IPS DF 6.9 (cell line): ENCODE data around the gene AREL1.

Experiments used
- DNase-seq: peaks from one replicate; pipeline ENCODE4 v3.0.0-alpha.2; 2013; ENCODE audit warnings: low read depth, low spot score
- H3K27ac ChIP-seq: one replicate; pipeline ENCODE4 v1.5.1; 2013; ENCODE audit warnings: low read length, control low read depth
- H3K27me3 ChIP-seq: 2 replicates; pipeline ENCODE4 v1.6.1; 2013; ENCODE audit warnings: mild to moderate bottlenecking, low read length; ENCODE audit not compliant: control insufficient read depth, insufficient read depth
- H3K36me3 ChIP-seq: 2 replicates; pipeline ENCODE4 v1.6.1; 2013; ENCODE audit warnings: low read length; ENCODE audit not compliant: control insufficient read depth, insufficient read depth
- H3K4me1 ChIP-seq: 2 replicates; pipeline ENCODE4 v1.6.1; 2013; ENCODE audit warnings: low read length; ENCODE audit not compliant: control insufficient read depth, insufficient read depth
- H3K4me3 ChIP-seq: 2 replicates; pipeline ENCODE4 v1.5.1; 2013; ENCODE audit warnings: mild to moderate bottlenecking, low read length
- H3K9me3 ChIP-seq: 2 replicates; pipeline ENCODE4 v1.6.1; 2013; ENCODE audit warnings: low read length, inconsistent platforms; ENCODE audit not compliant: control insufficient read depth, insufficient read depth
- WGBS: extraction: QIAGEN DNeasy Blood & Tissue Kit; methylation state at CpG from one replicate; pipeline ENCODE4 v1.1.7; 2013; ENCODE audit warnings: mixed read lengths, missing lambda C conversion rate; ENCODE audit not compliant: insufficient read length, insufficient coverage; 5-methylcytosine and 5-hydroxymethylcytosine counted together

AREL1 gene

DNA sequence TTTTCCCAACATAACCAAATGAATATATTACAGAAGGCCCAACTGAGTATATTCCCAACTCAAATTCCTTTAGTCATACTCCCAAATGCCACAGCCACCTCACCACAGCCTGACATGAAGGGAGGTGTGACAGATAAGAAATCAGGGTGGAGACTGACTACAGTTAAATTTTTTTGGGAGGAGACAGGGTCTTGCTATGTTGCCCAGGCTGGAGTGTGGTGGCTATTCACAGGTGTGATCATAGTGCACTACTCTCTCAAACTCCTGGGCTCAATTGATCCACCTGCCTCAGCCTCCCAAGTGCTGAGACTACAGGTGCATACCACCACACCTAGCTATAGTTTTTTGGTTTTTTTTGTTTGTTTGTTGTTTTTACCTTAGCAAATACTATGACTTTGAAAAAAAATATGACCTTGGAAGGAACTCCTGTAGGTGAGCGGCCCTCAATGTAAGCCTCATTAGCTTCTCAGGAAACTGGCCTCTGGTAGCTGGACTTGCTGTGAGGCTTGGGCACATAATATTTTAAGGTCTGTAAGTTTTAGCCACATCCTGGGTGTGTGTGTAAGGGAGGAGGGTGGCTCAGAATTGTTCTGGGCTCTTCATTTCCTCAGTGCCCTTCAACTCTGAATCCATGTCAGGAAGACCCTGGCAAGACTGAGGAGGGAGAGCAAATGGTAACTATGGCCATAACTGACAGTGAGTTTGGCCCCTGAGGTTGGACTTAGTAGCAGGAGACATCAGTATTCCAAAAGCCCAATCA lies 61.8 kb downstream of the AREL1 start:
- DNase-seq = no peak
- WGBS = no CpG with 5 or more reads among the region's 1 CpG
- no peak overlapping the region for H3K4me3 ChIP-seq
- no peaks in the 10 kb centered on the region for H3K36me3 ChIP-seq
- H3K27ac ChIP-seq = no peak overlapping the region
- H3K9me3 ChIP-seq = no peaks in the 10 kb centered on the region
- no peaks in the 10 kb centered on the region for H3K27me3 ChIP-seq
- no peaks in the 10 kb centered on the region for H3K4me1 ChIP-seq

DNA sequence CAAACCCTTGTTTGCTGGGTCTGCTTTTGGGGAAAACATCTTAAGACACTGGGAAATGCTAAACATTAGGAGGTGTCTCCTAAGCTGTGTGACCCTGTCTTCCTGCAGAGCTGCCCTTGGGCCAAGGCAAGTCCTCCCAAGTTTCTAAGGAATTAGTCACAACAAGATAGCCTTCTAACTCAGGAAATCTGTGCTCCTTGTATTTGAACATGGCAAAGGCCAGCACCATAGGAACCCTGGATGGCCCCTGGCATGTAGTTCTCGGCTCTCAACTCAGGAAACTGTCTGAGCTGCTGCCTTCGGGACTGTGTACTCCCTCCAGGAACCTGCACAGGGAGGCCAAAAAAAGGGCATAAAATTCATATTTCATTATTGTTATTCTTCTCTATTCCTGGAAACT lies 63.2 kb downstream of the AREL1 start:
- H3K27me3 ChIP-seq = no peaks in the 10 kb centered on the region
- H3K36me3 ChIP-seq = no peaks in the 10 kb centered on the region
- no peak for DNase-seq
- no peaks in the 10 kb centered on the region for H3K4me1 ChIP-seq
- no peak overlapping the region for H3K4me3 ChIP-seq
- H3K9me3 ChIP-seq = no peaks in the 10 kb centered on the region
- H3K27ac ChIP-seq = no peak overlapping the region
- no CpG with 5 or more reads among the region's 2 CpGs for WGBS

DNA sequence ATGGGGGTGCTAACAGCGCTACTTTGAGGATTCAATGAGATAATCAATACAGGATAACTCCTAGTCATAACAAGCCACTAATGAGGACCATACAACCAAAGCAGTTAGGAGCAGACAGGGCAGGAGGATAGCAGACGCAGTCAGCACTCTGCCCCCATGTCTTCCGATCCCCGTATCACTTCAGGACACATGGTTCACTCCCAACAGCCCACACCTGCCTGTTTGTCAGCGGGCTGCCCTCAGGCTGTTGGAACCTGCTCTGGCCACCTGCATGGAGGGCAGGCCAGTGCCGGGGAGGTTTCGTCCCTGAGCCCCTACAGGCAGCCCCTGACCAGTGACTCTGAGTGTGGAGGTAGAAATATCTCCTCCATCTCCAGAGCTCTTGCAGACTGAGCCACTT lies 63.7 kb downstream of the AREL1 start:
- no peak overlapping the region for H3K4me3 ChIP-seq
- H3K27me3 ChIP-seq = no peaks in the 10 kb centered on the region
- no peak overlapping the region for H3K27ac ChIP-seq
- H3K36me3 ChIP-seq = no peaks in the 10 kb centered on the region
- no peaks in the 10 kb centered on the region for H3K9me3 ChIP-seq
- H3K4me1 ChIP-seq = no peaks in the 10 kb centered on the region
- WGBS = no CpG with 5 or more reads among the region's 7 CpGs
- DNase-seq = no peak

DNA sequence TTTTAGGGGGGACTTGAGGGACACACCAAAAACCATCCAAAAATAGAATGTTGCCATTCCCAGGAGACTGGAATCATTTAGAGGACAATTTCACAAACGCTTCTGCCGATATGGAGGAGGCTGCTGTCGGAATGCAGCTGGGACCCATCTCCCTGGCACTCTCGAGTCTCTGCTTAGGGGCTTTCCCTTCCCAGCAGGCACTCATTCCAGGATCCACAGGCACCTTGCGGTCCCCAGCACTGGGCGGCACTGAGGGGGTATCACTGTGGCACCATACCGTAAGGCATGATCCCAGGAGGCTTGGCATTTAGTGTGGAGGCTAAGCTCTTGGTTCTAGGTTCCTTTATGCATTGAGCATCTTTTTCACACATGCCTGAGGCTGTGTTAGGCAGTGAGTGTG lies 64.3 kb downstream of the AREL1 start:
- no peaks in the 10 kb centered on the region for H3K9me3 ChIP-seq
- no peaks in the 10 kb centered on the region for H3K27me3 ChIP-seq
- WGBS = no CpG with 5 or more reads among the region's 7 CpGs
- DNase-seq = no peak
- H3K4me3 ChIP-seq = no peak overlapping the region
- no peaks in the 10 kb centered on the region for H3K4me1 ChIP-seq
- no peaks in the 10 kb centered on the region for H3K36me3 ChIP-seq
- H3K27ac ChIP-seq = no peak overlapping the region

DNA sequence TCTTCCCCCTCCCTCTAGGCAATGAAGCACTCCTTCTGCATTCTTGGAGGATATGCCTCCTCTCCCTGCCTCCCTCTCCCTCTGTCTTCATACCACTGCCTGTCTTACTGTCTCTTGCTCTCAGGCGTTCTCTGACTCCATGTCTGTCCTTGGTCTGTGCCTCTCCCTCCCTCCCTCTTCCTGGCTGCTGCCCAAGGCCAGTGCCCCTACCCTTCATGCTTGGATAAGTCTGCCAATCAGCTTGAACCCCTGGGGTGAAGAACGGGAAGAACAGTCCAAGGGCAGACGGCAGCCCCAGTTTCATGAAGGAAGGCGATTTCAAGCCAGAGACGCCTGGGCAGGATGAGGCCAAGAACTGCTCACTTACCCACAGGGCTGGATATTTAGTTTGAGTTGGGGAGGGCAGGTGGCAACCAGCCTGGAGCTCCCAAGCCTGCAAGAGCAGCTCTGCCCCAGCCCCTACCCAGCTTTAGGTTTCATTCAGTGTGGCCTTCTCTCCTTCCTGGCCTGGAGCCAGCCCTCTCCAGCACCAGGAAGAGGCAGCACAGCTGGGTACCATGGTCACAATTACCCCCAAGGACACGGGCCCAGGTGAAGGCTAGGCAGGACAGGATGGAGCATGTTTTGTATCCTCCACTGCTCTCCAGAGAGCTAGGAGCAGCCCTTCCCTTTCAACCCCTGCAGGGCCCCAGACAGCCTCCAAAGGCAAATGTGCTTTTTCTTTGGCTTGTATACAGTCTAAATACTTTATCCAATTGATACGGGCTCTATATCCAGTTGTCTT lies 65.0 kb downstream of the AREL1 start:
- no peak overlapping the region for H3K27ac ChIP-seq

DNA sequence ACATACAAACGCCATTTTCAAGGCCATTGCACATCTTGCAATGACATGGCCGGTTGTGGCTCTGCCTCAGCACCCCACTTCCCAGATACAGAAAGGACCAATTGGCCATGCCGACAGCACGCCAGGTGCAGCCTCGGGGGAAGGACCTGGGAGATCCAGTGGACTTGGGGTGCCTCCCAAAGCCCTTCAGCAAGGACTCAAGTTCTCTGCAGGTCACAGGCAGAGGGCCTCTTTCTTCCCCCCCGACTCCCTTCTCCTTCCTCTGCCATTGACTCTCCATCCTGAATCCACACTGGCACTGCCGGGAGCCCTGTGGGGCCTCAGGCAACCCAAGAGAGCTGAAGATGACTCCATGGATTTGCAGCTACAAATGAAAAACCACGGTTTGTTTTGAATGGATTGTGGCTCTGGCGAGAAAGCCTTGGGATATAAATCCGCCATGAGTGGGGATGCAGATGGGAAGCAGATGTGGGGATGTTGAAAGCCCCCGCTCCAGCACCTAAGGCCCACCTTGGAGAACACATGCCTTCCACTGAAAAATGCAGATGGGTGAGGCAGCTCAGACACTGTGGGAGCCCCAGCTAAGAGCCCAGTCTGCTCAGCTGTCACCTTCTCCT lies 65.7 kb downstream of the AREL1 start:
- H3K27me3 ChIP-seq = no peaks in the 10 kb centered on the region
- no peak overlapping the region for H3K4me3 ChIP-seq
- no peaks in the 10 kb centered on the region for H3K4me1 ChIP-seq
- no peaks in the 10 kb centered on the region for H3K36me3 ChIP-seq
- no peaks in the 10 kb centered on the region for H3K9me3 ChIP-seq
- no peak overlapping the region for H3K27ac ChIP-seq
- no peak for DNase-seq
- WGBS = no CpG with 5 or more reads among the region's 11 CpGs

More for the DNA sequence above, 65.0 kb downstream of the AREL1 start:
- no CpG with 5 or more reads among the region's 7 CpGs for WGBS
- Histone ChIP-seq H3K9me3 (no peaks in the 10 kb centered on the region), H3K36me3 (no peaks in the 10 kb centered on the region), H3K4me3 (no peak overlapping the region), H3K27me3 (no peaks in the 10 kb centered on the region), H3K4me1 (no peaks in the 10 kb centered on the region)
- DNase-seq = no peak

DNA sequence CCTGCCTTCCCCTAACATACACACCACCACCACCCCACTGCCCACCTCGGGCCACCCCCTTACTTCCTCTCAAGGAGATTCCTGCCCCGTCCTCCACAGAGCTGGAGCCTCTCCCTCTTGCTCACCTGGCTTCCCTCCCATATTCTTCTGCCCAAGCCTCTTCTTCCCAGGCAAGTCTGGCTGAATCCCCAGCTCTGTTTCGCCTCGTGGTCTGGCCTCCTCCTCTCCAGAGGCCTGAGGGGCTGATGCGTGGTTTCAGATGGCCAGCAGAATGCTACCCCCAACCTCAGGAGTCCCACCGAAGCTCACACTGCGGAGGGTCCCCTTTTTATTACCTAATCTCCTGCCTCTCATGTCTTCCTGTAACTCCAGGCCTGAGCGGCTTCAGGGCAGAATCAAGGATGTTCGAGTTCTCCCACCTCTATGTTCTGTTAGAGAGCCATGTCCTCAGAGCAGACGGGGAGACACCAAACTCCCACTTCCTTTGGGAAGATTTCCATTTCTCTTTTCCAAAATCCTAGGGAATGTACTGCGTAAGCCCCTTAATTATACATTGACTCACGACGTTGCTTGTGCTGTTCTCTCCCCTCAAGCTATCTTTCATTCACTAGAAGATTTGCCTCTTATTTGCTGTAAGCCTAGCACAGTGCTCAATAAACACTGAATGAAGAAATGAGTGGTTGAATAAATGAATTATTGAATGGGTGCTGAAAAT lies 67.0 kb downstream of the AREL1 start:
- no peak for DNase-seq
- Histone ChIP-seq H3K27me3 (no peaks in the 10 kb centered on the region), H3K36me3 (no peaks in the 10 kb centered on the region), H3K4me1 (no peaks in the 10 kb centered on the region), H3K27ac (no peak overlapping the region), H3K9me3 (no peaks in the 10 kb centered on the region), H3K4me3 (no peak overlapping the region)
- WGBS = no CpG with 5 or more reads among the region's 13 CpGs

DNA sequence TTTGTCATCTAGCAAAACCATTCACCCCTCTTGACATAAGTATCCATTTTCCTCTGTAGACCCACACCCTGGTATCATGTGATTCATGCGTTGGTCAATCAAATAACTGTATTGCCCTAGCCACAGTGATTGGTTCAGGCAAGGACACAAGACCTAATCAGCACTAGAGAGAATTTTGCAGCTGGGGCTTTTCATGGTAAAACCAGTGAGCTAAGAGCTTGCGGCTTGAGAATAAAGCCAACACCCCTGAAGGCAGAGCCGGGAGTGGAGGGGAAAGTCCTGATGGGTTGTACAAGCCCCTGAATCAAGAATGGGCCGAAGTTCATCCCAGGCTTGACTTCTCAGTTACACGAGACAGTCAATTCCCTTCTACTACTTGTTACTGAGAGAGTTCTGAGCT lies 67.6 kb downstream of the AREL1 start:
- H3K4me1 ChIP-seq = no peaks in the 10 kb centered on the region
- no peaks in the 10 kb centered on the region for H3K9me3 ChIP-seq
- no peak overlapping the region for H3K27ac ChIP-seq
- H3K36me3 ChIP-seq = no peaks in the 10 kb centered on the region
- no peak for DNase-seq
- WGBS = no CpG with 5 or more reads among the region's 5 CpGs
- no peaks in the 10 kb centered on the region for H3K27me3 ChIP-seq
- no peak overlapping the region for H3K4me3 ChIP-seq

DNA sequence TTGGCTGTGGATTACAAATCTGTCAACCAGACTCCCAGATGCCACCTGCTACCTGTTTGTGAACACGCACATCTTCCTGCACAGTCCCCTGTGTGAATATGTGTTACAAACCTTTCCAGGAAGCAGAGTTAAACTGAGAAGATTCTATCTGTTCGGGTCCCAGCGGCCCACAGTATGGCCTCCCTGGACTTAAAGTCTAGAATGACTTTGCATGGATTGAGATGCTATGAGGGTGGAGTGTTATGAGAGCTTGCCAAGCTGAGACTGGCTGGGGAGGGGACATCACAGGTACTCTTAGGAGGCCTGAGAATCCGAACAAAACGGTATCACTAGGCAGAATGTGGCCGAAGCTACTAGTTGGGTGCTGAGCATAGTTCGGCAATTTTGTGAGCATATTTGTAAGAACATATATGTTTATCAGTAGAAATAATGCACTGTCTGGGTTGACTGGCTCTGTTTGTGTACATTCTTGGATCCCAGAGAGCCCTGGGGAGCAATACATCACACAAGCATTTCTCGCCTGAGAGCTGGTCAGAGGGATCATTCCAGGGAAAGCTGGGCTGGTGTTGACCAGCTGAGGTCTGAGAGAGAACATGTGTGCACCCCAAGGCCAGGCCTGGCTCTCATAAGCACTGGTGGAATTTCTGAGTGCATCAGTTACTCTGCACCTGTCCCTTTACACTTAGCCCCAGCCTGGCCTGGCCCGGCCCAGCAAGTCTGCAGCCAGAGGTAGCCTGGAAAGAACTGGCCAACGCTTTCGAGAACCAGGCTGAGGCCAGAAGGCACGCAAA lies 71.1 kb downstream of the AREL1 start:
- WGBS = no CpG with 5 or more reads among the region's 12 CpGs
- Histone ChIP-seq H3K27me3 (no peaks in the 10 kb centered on the region), H3K9me3 (no peaks in the 10 kb centered on the region), H3K27ac (no peak overlapping the region), H3K4me1 (no peaks in the 10 kb centered on the region), H3K4me3 (no peak overlapping the region), H3K36me3 (no peaks in the 10 kb centered on the region)
- no peak for DNase-seq

DNA sequence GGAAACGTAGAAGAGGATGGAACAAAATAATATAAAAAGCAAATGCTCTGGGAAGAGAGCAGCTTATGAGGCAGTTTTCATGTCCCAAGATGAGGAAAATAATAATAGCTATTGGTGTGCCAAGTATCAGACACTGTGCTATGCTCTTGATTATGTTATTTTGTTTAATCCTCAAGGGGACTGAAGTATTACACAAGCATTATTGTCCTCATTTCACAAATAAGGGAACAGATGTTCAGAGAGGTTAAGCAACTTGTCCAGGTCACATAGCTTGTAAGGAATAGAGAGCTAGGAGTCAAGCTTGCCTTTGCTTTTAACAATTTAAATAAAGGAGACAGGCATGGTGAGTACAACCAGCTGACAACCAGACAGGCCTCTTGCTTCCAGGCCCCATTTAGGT lies 73.9 kb downstream of the AREL1 start:
- Histone ChIP-seq H3K4me1 (no peaks in the 10 kb centered on the region), H3K9me3 (no peaks in the 10 kb centered on the region), H3K27me3 (no peaks in the 10 kb centered on the region), H3K36me3 (no peaks in the 10 kb centered on the region), H3K4me3 (no peak overlapping the region), H3K27ac (no peak overlapping the region)
- no CpG with 5 or more reads among the region's 1 CpG for WGBS
- no peak for DNase-seq
